Upper lobe of right lung (tissue), 1 donor: ENCODE measurements around the gene RNF41. TPM values are rescaled to one million over a fixed set of nuclear protein-coding genes. Genes with fewer than 3 reads are reported as not detected.
A peak's percentile ranks its signal among the peaks of the same experiment; 100 is the strongest.

ENCODE experiments used
- ATAC-seq: fragments of 200-7000 bp; cut with Tn5 transposase; one replicate; pipeline ENCODE4 v1.9.1; 2020; ENCODE audit warnings: mild to moderate bottlenecking, moderate library complexity
- DNase-seq: peaks from one replicate; pipeline ENCODE4 v3.0.0-alpha.2; 2020
- H3K27ac ChIP-seq: fragments of 200-600 bp; one replicate; pipeline ENCODE4 v1.8.0; 2022
- H3K27me3 ChIP-seq: fragments of 200-600 bp; one replicate; pipeline ENCODE4 v1.8.0; 2022; ENCODE audit warnings: mild to moderate bottlenecking
- H3K36me3 ChIP-seq: fragments of 200-600 bp; one replicate; pipeline ENCODE4 v1.8.0; 2022
- H3K4me1 ChIP-seq: fragments of 200-600 bp; one replicate; pipeline ENCODE4 v1.8.0; 2022
- H3K4me3 ChIP-seq: fragments of 200-600 bp; one replicate; pipeline ENCODE4 v1.8.0; 2022; ENCODE audit warnings: mild to moderate bottlenecking
- H3K9me3 ChIP-seq: fragments of 200-600 bp; one replicate; pipeline ENCODE4 v1.8.0; 2022
- CTCF ChIP-seq: fragments of 200-600 bp; IDR thresholded peaks from one replicate; pipeline ENCODE4 v1.8.0; 2022; ENCODE audit warnings: antibody characterized with exemption
- intact Hi-C: fragments of 100-400 bp; cut with DNase I; formaldehyde crosslinking; loops from one replicate; pipeline ENCODE4 v1.11.0; 2022
- total RNA-seq: library from RNA; stranded (reverse); fragmentation: NEBNext Ultra II Directional; extraction: Animal tissue kit (Norgen Biotek cat#: 25700); gene quantifications from one replicate; pipeline ENCODE4 v1.2.1, GENCODE V29; 2021
- donor health status: DM: no; HTN: yes; CAD: no; lungs with severe emphysema.

The RNF41 gene
- total RNA-seq, 1 donor from 2014 or later, result 51.6 TPM

GRCh38 chr12:56231184-56231582 lies 9.5 kb upstream of the RNF41 start:
- Histone ChIP-seq H3K9me3 (no peaks in the 10 kb centered on the region), H3K27me3 (no peaks in the 10 kb centered on the region), H3K4me3 (no peak overlapping the region), H3K4me1 (no peaks in the 10 kb centered on the region), H3K36me3 (peaks cover 11% of the 10 kb centered on the region), H3K27ac (no peak overlapping the region)
- peak; percentile 8 for ATAC-seq
- intact Hi-C loops, result no loop called here
- DNase-seq, result no peak
- TF ChIP-seq CTCF, result no peak

- no peak overlapping the region for H3K4me3 ChIP-seq
- DNase-seq, result no peak
- H3K36me3 ChIP-seq, result peaks cover 11% of the 10 kb centered on the region
- no peak for TF ChIP-seq CTCF
- H3K9me3 ChIP-seq, result no peaks in the 10 kb centered on the region
- intact Hi-C loops, result no loop called here
- peak; percentile 10 for ATAC-seq
- no peak overlapping the region for H3K27ac ChIP-seq
- no peaks in the 10 kb centered on the region for H3K27me3 ChIP-seq
- no peaks in the 10 kb centered on the region for H3K4me1 ChIP-seq
Observed at GRCh38 chr12:56230432-56231183, 8.9 kb upstream of the RNF41 start.

DNA sequence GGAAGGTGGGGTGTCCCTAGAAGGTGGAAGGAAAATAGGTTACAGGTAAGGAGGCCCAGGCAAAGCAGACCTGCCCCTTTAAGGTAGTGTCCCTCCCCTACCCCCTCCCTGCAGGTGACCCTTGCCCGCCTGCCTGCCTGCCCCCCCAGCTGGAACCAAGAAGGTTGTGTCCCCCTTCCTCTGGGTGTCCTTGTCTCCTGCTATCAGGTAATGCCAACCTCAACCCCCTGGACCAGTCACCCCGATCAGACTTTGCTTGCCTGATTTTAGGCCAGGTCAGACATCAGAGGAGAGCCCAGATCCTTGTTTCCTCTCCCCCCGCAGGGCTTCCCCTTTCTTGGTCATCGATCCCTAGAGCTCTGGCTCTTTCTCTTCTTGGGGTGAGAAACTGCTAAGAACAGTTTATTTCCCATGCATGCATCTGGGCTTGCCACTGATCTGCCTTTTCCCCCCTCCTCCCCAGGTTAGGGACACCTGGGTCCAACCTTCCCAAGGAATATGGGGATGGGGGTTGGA lies 8.3 kb upstream of the RNF41 start, which contains the start of gene SLC39A5:
TSS of gene SLC39A5 (plus strand) at position 136 of the 516 bp plus-strand sequence. CDS start 1,224 bp downstream, outside the sequence.
- Histone ChIP-seq H3K27me3 (no peaks in the 10 kb centered on the region), H3K27ac (no peak within 1 kb of the TSS), H3K9me3 (no peaks in the 10 kb centered on the region), H3K4me3 (no peak within 1 kb of the TSS), H3K4me1 (peaks cover 1% of the 10 kb centered on the region), H3K36me3 (peaks cover 11% of the 10 kb centered on the region)
- ATAC-seq, result no peak
- intact Hi-C loops, result loop anchor here (5.0 kb wide), 1 partner anchor 38 kb away; no protein-coding TSS in a partner anchor
- no peak for TF ChIP-seq CTCF
- no peak for DNase-seq

- H3K27me3 ChIP-seq, result no peaks in the 10 kb centered on the region
- H3K9me3 ChIP-seq, result no peaks in the 10 kb centered on the region
- H3K4me3 ChIP-seq, result no peak overlapping the region
- no peak for ATAC-seq
- H3K27ac ChIP-seq, result no peak overlapping the region
- intact Hi-C loops, result loop anchor here (5.0 kb wide), 1 partner anchor 37 kb away; no protein-coding TSS in a partner anchor
- H3K4me1 ChIP-seq, result peaks cover 6% of the 10 kb centered on the region
- no peak for TF ChIP-seq CTCF
- DNase-seq, result no peak
- peaks cover 11% of the 10 kb centered on the region for H3K36me3 ChIP-seq
Observed at GRCh38 chr12:56229082-56229481, 7.4 kb upstream of the RNF41 start.

GRCh38 chr12:56224954-56225353 lies 3.2 kb upstream of the RNF41 start:
- H3K9me3 ChIP-seq, result no peaks in the 10 kb centered on the region
- DNase-seq, result no peak
- peaks cover 11% of the 10 kb centered on the region for H3K36me3 ChIP-seq
- intact Hi-C loops, result loop anchor here (5.0 kb wide), 1 partner anchor 33 kb away; no protein-coding TSS in a partner anchor
- peak overlapping the region; percentile 73 for H3K4me3 ChIP-seq
- H3K4me1 ChIP-seq, result peaks cover 27% of the 10 kb centered on the region
- ATAC-seq, result no peak
- no peak for TF ChIP-seq CTCF
- H3K27me3 ChIP-seq, result no peaks in the 10 kb centered on the region
- H3K27ac ChIP-seq, result peak overlapping the region; percentile 79
